GM19467 (cell line): ENCODE data around the gene KRTAP2-1.
"Not testable (repeated sequence)": the region's sequence is repeated elsewhere in the genome, so short reads cannot be mapped to it uniquely, and the experiment has no call there.

Experiments used
- ATAC-seq: cut with Tn5 transposase; IDR thresholded peaks from one replicate; pipeline ENCODE4 v1.9.1; 2021; ENCODE audit warnings: mild to moderate bottlenecking, moderate library complexity; ENCODE audit not compliant: unreplicated experiment

The KRTAP2-1 gene

GRCh38 chr17:41046735-41047465 is at the start of gene KRTAP2-1:
KRTAP2-1 (minus strand) TSS chr17:41047316; CDS start chr17:41047267, 49 bp downstream.
- ATAC-seq, result not testable (repeated sequence)

- no peak for ATAC-seq
Measured at GRCh38 chr17:41096055-41096454, 48.9 kb upstream of the KRTAP2-1 start.

- ATAC-seq, result not testable (repeated sequence)
Measured at GRCh38 chr17:41088760-41089352, 41.7 kb upstream of the KRTAP2-1 start.

GRCh38 chr17:41084100-41084856 is 37.2 kb upstream of the KRTAP2-1 start, which contains the start of gene KRTAP4-7:
KRTAP4-7 (plus strand) TSS chr17:41084150; CDS start chr17:41084207, 57 bp downstream.
- not testable (repeated sequence) for ATAC-seq

GRCh38 chr17:41083427-41083826 is 36.3 kb upstream of the KRTAP2-1 start:
- ATAC-seq, result not testable (repeated sequence)

- ATAC-seq, result no peak
Measured at GRCh38 chr17:41082626-41083025, 35.5 kb upstream of the KRTAP2-1 start.

GRCh38 chr17:41076788-41077187 is 29.7 kb upstream of the KRTAP2-1 start:
- no peak for ATAC-seq

GRCh38 chr17:41073676-41074075 is 26.6 kb upstream of the KRTAP2-1 start:
- ATAC-seq, result no peak

- ATAC-seq, result no peak
Measured at GRCh38 chr17:41071606-41072360, 24.7 kb upstream of the KRTAP2-1 start.

- no peak for ATAC-seq
Measured at GRCh38 chr17:41069031-41069430, 21.9 kb upstream of the KRTAP2-1 start.

- ATAC-seq, result no peak
Measured at GRCh38 chr17:41067281-41067680, 20.2 kb upstream of the KRTAP2-1 start.

- no peak for ATAC-seq
Measured at GRCh38 chr17:41065829-41066624, 18.9 kb upstream of the KRTAP2-1 start, which contains the start of gene KRTAP2-4. KRTAP2-4 (minus strand) TSS chr17:41065879; CDS start chr17:41065845, 34 bp downstream.

- ATAC-seq, result not testable (repeated sequence)
Measured at GRCh38 chr17:41065016-41065689, 18.0 kb upstream of the KRTAP2-1 start.

- no peak for ATAC-seq
Measured at GRCh38 chr17:41064301-41064700, 17.2 kb upstream of the KRTAP2-1 start.

- no peak for ATAC-seq
Measured at GRCh38 chr17:41063449-41063848, 16.3 kb upstream of the KRTAP2-1 start.

GRCh38 chr17:41061964-41062363 is 14.8 kb upstream of the KRTAP2-1 start:
- no peak for ATAC-seq

GRCh38 chr17:41060052-41060604 is 13.0 kb upstream of the KRTAP2-1 start, which contains the start of gene KRTAP2-3:
KRTAP2-3 (minus strand) TSS chr17:41060114; CDS start chr17:41060050, 64 bp downstream.
- ATAC-seq, result no peak

- ATAC-seq, result not testable (repeated sequence)
Measured at GRCh38 chr17:41059276-41060051, 12.3 kb upstream of the KRTAP2-1 start.
